Stimulated activated naive B cell treated with anti-CD40 and anti-IgM and Interleukin-4, amounts not matched to agents 10 μg/mL and 1 μg/mL and 100 μg/mL, for 72 hours (primary cell): ENCODE measurements around the gene RUSC1.

ENCODE experiments used
- ATAC-seq, 2 donors: fragments of 150-1000 bp; cut with Tn5 transposase; replicated peaks; 2 replicates each; pipeline ENCODE4 v1.10.0; 2021; ENCODE audit warnings: moderate library complexity in 1 of 2
- DNase-seq: peaks from one replicate; pipeline ENCODE4 v3.0.0; 2021
- H3K27ac Mint-ChIP-seq: one replicate; pipeline ENCODE4 v1.8.0; 2022; ENCODE audit warnings: mild to moderate bottlenecking, mixed read lengths
- H3K27me3 Mint-ChIP-seq, 2 donors: one replicate each; pipeline ENCODE4 v1.8.0; 2022; ENCODE audit warnings: mixed read lengths in 2 of 2
- H3K36me3 Mint-ChIP-seq, 2 donors: one replicate each; pipeline ENCODE4 v1.8.0; 2022; ENCODE audit warnings: mixed read lengths in 2 of 2, mild to moderate bottlenecking in 1 of 2
- H3K4me1 Mint-ChIP-seq, 2 donors: one replicate each; pipeline ENCODE4 v1.8.0; 2022; ENCODE audit warnings: mixed read lengths in 2 of 2, mild to moderate bottlenecking in 1 of 2
- H3K4me3 Mint-ChIP-seq, 2 donors: one replicate each; pipeline ENCODE4 v1.8.0; 2022; ENCODE audit warnings: mild to moderate bottlenecking in 2 of 2, mixed read lengths in 2 of 2, moderate library complexity in 1 of 2
- H3K9me3 Mint-ChIP-seq, 2 donors: one replicate each; pipeline ENCODE4 v1.8.0; 2022; ENCODE audit warnings: mixed read lengths in 2 of 2, mild to moderate bottlenecking in 1 of 2

Gene RUSC1

GRCh38 chr1:155379180-155379579, 58.5 kb downstream of the RUSC1 start:
- no peak for ATAC-seq
- Mint-ChIP-seq H3K27ac (no peak overlapping the region), H3K4me3 (no peak overlapping the region), H3K36me3 (peaks cover 49 to 50% of the 10 kb centered on the region in 2 donors), H3K4me1 (no peaks in the 10 kb centered on the region), H3K27me3 (no peaks in the 10 kb centered on the region), H3K9me3 (no peaks in the 10 kb centered on the region)
- DNase-seq = no peak

- no peak overlapping the region for H3K27ac Mint-ChIP-seq
- H3K36me3 Mint-ChIP-seq = peaks cover 46 to 50% of the 10 kb centered on the region in 2 donors
Measured at GRCh38 chr1:155379631-155380090, 59.0 kb downstream of the RUSC1 start.

More at GRCh38 chr1:155379631-155380090, 59.0 kb downstream of the RUSC1 start:
- no peak overlapping the region for H3K4me3 Mint-ChIP-seq
- no peaks in the 10 kb centered on the region for H3K9me3 Mint-ChIP-seq
- H3K27me3 Mint-ChIP-seq = no peaks in the 10 kb centered on the region
- no peak for DNase-seq
- H3K4me1 Mint-ChIP-seq = no peaks in the 10 kb centered on the region
- no peak for ATAC-seq
